ENCODE data around the gene CD53.

DNA sequence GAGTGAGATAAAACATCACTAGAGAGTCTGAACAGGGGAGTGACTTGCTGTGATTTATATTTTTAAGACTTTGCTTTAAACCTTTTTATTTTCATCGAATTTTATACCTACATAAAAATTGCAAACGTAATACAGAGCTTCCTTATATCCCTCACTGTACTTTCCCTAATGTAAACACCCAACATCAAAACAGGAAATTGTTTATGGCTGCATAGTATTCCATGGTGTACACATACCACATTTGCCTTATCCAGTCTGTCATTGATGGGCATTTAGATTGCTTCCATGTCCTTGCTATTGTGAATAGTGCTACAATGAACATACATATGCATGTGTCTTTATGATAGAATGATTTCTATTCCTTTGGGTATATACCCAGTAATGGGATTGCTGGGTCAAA lies 56.0 kb downstream of the CD53 start:
- TF ChIP-seq, protein P1, sequence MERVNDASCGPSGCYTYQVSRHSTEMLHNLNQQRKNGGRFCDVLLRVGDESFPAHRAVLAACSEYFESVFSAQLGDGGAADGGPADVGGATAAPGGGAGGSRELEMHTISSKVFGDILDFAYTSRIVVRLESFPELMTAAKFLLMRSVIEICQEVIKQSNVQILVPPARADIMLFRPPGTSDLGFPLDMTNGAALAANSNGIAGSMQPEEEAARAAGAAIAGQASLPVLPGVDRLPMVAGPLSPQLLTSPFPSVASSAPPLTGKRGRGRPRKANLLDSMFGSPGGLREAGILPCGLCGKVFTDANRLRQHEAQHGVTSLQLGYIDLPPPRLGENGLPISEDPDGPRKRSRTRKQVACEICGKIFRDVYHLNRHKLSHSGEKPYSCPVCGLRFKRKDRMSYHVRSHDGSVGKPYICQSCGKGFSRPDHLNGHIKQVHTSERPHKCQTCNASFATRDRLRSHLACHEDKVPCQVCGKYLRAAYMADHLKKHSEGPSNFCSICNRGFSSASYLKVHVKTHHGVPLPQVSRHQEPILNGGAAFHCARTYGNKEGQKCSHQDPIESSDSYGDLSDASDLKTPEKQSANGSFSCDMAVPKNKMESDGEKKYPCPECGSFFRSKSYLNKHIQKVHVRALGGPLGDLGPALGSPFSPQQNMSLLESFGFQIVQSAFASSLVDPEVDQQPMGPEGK (CRISPR knock-in tag; IDR thresholded peaks at IDR 0.05; ENCODE audit: borderline replicate concordance) = no peak
- no peak for TF ChIP-seq ZNF565 (CRISPR knock-in tag; conservative IDR thresholded peaks at IDR 0.05; ENCODE audit: low read depth)
- no peak for TF ChIP-seq ZFP3 (CRISPR knock-in tag; IDR thresholded peaks at IDR 0.05)
- TF ChIP-seq, protein P2, sequence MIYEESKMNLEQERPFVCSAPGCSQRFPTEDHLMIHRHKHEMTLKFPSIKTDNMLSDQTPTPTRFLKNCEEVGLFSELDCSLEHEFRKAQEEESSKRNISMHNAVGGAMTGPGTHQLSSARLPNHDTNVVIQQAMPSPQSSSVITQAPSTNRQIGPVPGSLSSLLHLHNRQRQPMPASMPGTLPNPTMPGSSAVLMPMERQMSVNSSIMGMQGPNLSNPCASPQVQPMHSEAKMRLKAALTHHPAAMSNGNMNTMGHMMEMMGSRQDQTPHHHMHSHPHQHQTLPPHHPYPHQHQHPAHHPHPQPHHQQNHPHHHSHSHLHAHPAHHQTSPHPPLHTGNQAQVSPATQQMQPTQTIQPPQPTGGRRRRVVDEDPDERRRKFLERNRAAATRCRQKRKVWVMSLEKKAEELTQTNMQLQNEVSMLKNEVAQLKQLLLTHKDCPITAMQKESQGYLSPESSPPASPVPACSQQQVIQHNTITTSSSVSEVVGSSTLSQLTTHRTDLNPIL (CRISPR knock-in tag; IDR thresholded peaks at IDR 0.05; ENCODE audit: low read depth) = no peak
- TF ChIP-seq ARNTL (CRISPR knock-in tag; IDR thresholded peaks at IDR 0.05; ENCODE audit: borderline replicate concordance, low read depth) = no peak
- no peak for TF ChIP-seq RARB (CRISPR knock-in tag; IDR thresholded peaks at IDR 0.05)
- TF ChIP-seq, protein P3, sequence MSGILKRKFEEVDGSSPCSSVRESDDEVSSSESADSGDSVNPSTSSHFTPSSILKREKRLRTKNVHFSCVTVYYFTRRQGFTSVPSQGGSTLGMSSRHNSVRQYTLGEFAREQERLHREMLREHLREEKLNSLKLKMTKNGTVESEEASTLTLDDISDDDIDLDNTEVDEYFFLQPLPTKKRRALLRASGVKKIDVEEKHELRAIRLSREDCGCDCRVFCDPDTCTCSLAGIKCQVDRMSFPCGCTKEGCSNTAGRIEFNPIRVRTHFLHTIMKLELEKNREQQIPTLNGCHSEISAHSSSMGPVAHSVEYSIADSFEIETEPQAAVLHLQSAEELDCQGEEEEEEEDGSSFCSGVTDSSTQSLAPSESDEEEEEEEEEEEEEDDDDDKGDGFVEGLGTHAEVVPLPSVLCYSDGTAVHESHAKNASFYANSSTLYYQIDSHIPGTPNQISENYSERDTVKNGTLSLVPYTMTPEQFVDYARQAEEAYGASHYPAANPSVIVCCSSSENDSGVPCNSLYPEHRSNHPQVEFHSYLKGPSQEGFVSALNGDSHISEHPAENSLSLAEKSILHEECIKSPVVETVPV (CRISPR knock-in tag; IDR thresholded peaks at IDR 0.05) = no peak
- TF ChIP-seq ISL1 (CRISPR knock-in tag; IDR thresholded peaks at IDR 0.05) = no peak
- no peak for TF ChIP-seq ZFP30 (CRISPR knock-in tag; IDR thresholded peaks at IDR 0.05)
- TF ChIP-seq ZC3H10 (CRISPR knock-in tag; IDR thresholded peaks at IDR 0.05) = no peak
- no peak for TF ChIP-seq BACH2 (CRISPR knock-in tag; IDR thresholded peaks at IDR 0.05; ENCODE audit: borderline replicate concordance)
- no peak for TF ChIP-seq ESRRG (CRISPR knock-in tag; IDR thresholded peaks at IDR 0.05)
